Measurements from ENCODE around the gene GLE1.
A peak's percentile ranks its signal among the peaks of the same experiment; 100 is the strongest.

The GLE1 gene

DNA sequence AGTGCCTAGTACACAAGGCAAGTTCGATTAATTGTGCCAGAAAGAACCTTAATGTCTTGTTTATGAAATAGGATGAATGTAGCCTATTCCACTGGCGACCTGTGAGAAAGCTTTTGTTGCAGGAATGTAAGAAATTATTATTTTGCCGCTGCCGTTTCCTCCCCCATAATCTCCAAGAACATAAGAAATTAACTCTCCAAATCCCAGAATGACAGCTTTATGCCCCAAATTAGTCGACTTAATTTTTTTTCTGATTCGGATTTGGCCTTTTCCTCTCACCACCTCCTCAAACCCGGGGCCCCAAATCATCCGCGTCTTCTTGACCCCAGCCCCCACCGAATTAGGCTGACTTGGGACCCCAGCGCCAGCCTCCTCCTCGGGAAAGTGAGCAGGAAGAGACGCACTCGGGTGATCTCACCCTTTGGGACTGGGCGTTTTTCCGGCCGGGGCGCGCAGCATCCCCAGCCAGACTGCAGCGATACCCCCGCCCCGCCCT lies 47.2 kb downstream of the GLE1 start:
- peak overlapping the region; percentile 75 for H3K4me3 ChIP-seq (ENCODE audit: low read depth, low read length)

DNA sequence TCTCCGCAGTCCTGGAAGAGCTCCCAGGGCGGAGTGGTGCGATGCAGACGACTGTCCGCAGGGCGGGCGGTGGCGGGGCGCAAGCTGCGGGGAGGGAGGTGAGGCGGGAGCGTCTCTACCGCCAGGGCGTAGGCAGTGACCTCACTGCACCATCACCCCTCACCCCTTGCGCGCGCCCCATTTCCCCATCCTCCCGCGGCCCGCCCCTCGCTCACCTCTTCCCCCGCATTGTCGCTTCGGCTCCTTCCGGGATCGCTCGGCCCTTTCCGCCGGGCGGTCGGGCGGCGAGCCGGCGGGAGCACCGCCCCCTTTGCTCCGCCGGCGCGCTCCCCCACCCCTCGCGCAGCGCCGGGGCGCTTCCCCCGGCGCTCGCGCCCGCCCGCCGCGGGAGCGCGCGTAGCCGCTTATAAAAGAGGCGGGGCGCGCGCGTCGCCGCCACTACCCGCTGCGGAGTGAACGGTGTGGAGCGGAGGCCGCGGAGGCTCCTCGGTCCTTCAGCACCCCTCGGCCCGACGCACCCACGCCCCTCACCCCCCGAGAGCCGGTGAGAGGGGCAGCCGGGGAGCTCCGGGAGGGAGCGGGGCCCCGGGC lies 47.7 kb downstream of the GLE1 start, which contains the start of gene SPTAN1:
TSS of gene SPTAN1 (plus strand) at position 435 of the 591 bp plus-strand sequence. CDS start 14,154 bp downstream, outside the sequence.
- Histone ChIP-seq H3K27ac (ENCODE audit: low read depth, low read length) (peak within 1 kb of the TSS; percentile 84), H3K27me3 (ENCODE audit: insufficient read depth, low read length) (no peaks in the 10 kb centered on the region), H3K79me2 (ENCODE audit: control insufficient read depth, insufficient read depth, low read length, unreplicated experiment) (peaks cover 48% of the 10 kb centered on the region), H3K4me3 (ENCODE audit: low read depth, low read length) (peak within 1 kb of the TSS; percentile 92), H3K4me1 (ENCODE audit: control insufficient read depth, insufficient read depth, low read length, unreplicated experiment) (peaks cover 54% of the 10 kb centered on the region), H3K36me3 (ENCODE audit: insufficient read depth, low read length) (no peaks in the 10 kb centered on the region), H2AFZ (ENCODE audit: low read length, unreplicated experiment) (peak within 1 kb of the TSS; percentile 75)

More for the DNA sequence above, 47.2 kb downstream of the GLE1 start:
- Histone ChIP-seq H3K4me1 (ENCODE audit: control insufficient read depth, insufficient read depth, low read length, unreplicated experiment) (peaks cover 48% of the 10 kb centered on the region), H2AFZ (ENCODE audit: low read length, unreplicated experiment) (peak overlapping the region; percentile 75), H3K79me2 (ENCODE audit: control insufficient read depth, insufficient read depth, low read length, unreplicated experiment) (peaks cover 42% of the 10 kb centered on the region), H3K36me3 (ENCODE audit: insufficient read depth, low read length) (no peaks in the 10 kb centered on the region), H3K27me3 (ENCODE audit: insufficient read depth, low read length) (no peaks in the 10 kb centered on the region), H3K27ac (ENCODE audit: low read depth, low read length) (peak overlapping the region; percentile 78)

GRCh38 chr9:128552744-128553440 lies 48.4 kb downstream of the GLE1 start:
- peak overlapping the region; percentile 84 for H3K27ac ChIP-seq (ENCODE audit: low read depth, low read length)
- peaks cover 51% of the 10 kb centered on the region for H3K79me2 ChIP-seq (ENCODE audit: control insufficient read depth, insufficient read depth, low read length, unreplicated experiment)
- H3K4me3 ChIP-seq (ENCODE audit: low read depth, low read length): peak overlapping the region; percentile 92
- no peak overlapping the region for H2AFZ ChIP-seq (ENCODE audit: low read length, unreplicated experiment)
- peaks cover 58% of the 10 kb centered on the region for H3K4me1 ChIP-seq (ENCODE audit: control insufficient read depth, insufficient read depth, low read length, unreplicated experiment)
- H3K36me3 ChIP-seq (ENCODE audit: insufficient read depth, low read length): no peaks in the 10 kb centered on the region
- no peaks in the 10 kb centered on the region for H3K27me3 ChIP-seq (ENCODE audit: insufficient read depth, low read length)

GRCh38 chr9:128553728-128554127 lies 49.2 kb downstream of the GLE1 start:
- Histone ChIP-seq H3K4me3 (ENCODE audit: low read depth, low read length) (peak overlapping the region; percentile 92), H3K36me3 (ENCODE audit: insufficient read depth, low read length) (no peaks in the 10 kb centered on the region), H3K79me2 (ENCODE audit: control insufficient read depth, insufficient read depth, low read length, unreplicated experiment) (peaks cover 56% of the 10 kb centered on the region), H3K27ac (ENCODE audit: low read depth, low read length) (peak overlapping the region; percentile 84), H3K27me3 (ENCODE audit: insufficient read depth, low read length) (no peaks in the 10 kb centered on the region), H3K4me1 (ENCODE audit: control insufficient read depth, insufficient read depth, low read length, unreplicated experiment) (peaks cover 67% of the 10 kb centered on the region), H2AFZ (ENCODE audit: low read length, unreplicated experiment) (no peak overlapping the region)

DNA sequence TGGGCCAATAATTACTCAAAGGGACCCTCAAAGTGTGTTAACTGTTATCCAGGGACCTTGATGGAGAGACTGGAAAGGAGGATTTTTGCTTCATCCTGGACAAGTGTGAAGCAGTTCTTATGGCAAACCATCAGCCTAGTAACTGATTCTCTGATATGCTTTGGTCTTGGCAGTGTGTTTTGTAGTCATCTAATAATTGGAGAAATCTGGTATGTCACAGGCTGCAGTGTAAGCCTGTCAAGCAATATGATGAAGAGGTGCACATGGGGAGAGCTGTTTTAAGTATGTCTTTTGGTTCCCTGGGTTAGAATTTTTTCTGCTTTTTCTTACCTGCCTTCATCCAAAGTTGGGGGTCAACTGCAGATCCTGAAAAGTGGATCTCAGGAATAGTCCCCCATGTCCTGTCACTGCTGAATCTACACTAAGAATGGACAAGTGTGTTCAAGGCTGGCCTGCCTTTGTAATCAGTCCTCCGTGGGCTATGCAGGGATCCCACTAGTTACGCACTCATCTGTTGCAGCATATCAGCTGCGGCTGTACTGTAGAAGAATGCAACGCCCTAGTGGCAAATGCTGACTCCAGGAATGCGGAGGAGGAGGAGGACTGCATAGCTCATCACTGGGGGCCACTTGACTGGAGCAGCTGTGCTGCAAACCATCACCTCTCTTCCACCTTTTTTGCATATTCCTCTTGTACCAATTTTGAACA lies 49.8 kb downstream of the GLE1 start:
- Histone ChIP-seq H3K27ac (ENCODE audit: low read depth, low read length) (peak overlapping the region; percentile 84), H3K4me1 (ENCODE audit: control insufficient read depth, insufficient read depth, low read length, unreplicated experiment) (peaks cover 71% of the 10 kb centered on the region), H3K4me3 (ENCODE audit: low read depth, low read length) (peak overlapping the region; percentile 92), H3K27me3 (ENCODE audit: insufficient read depth, low read length) (no peaks in the 10 kb centered on the region), H3K36me3 (ENCODE audit: insufficient read depth, low read length) (no peaks in the 10 kb centered on the region), H3K79me2 (ENCODE audit: control insufficient read depth, insufficient read depth, low read length, unreplicated experiment) (peaks cover 59% of the 10 kb centered on the region), H2AFZ (ENCODE audit: low read length, unreplicated experiment) (no peak overlapping the region)

DNA sequence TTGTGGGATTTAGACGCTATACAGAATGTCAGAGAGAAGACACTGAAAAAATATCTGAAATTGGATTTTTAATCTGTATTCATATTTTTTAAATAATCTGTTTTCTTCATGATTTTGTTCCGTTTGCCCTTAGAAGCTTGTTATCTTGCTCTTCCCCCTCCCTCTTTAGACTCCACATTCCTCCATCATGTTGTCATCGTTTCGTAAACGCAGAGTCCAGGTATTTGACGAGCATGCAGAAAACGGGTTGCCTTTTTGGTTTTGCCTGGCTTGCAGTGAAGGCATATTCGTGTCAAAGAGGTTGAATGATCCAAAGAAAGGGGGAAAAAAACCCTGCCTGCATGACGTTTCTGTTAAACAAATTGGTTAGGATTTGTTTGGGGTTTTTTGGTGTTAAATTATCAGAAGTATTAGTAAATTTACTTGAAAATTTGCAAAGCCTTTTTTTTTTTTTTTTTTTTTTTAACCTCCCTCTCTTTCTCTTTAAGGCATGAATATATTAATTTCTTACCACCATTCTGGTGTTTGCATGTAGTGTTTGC lies 50.7 kb downstream of the GLE1 start:
- H3K4me3 ChIP-seq (ENCODE audit: low read depth, low read length): peak overlapping the region; percentile 92
- no peak overlapping the region for H2AFZ ChIP-seq (ENCODE audit: low read length, unreplicated experiment)
- H3K36me3 ChIP-seq (ENCODE audit: insufficient read depth, low read length): no peaks in the 10 kb centered on the region
- H3K79me2 ChIP-seq (ENCODE audit: control insufficient read depth, insufficient read depth, low read length, unreplicated experiment): peaks cover 65% of the 10 kb centered on the region
- peaks cover 65% of the 10 kb centered on the region for H3K4me1 ChIP-seq (ENCODE audit: control insufficient read depth, insufficient read depth, low read length, unreplicated experiment)
- no peaks in the 10 kb centered on the region for H3K27me3 ChIP-seq (ENCODE audit: insufficient read depth, low read length)
- peak overlapping the region; percentile 84 for H3K27ac ChIP-seq (ENCODE audit: low read depth, low read length)

DNA sequence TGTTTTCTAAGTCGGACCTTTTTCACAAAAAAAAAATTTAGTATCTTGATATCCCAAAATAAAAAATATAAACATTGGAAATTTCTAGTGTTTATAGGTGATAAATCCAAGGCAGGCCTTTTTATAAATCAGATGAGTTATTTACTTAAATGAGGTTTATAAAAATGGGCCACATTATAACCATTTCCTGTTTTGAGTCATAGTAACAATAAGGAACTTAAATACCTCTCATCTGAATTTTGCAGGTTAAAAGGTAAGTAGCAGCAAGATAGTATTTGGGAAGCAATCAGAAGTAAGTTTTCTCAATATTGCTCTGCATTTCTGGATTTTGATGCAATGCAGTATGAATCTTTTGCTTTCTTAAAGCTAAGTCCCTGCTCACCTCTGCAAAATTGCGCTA lies 51.8 kb downstream of the GLE1 start:
- Histone ChIP-seq H3K79me2 (ENCODE audit: control insufficient read depth, insufficient read depth, low read length, unreplicated experiment) (peaks cover 76% of the 10 kb centered on the region), H3K27ac (ENCODE audit: low read depth, low read length) (no peak overlapping the region), H3K27me3 (ENCODE audit: insufficient read depth, low read length) (no peaks in the 10 kb centered on the region), H3K36me3 (ENCODE audit: insufficient read depth, low read length) (no peaks in the 10 kb centered on the region), H3K4me3 (ENCODE audit: low read depth, low read length) (no peak overlapping the region; the same call in 1 of the 2 replicates), H3K4me1 (ENCODE audit: control insufficient read depth, insufficient read depth, low read length, unreplicated experiment) (peaks cover 55% of the 10 kb centered on the region), H2AFZ (ENCODE audit: low read length, unreplicated experiment) (no peak overlapping the region)

DNA sequence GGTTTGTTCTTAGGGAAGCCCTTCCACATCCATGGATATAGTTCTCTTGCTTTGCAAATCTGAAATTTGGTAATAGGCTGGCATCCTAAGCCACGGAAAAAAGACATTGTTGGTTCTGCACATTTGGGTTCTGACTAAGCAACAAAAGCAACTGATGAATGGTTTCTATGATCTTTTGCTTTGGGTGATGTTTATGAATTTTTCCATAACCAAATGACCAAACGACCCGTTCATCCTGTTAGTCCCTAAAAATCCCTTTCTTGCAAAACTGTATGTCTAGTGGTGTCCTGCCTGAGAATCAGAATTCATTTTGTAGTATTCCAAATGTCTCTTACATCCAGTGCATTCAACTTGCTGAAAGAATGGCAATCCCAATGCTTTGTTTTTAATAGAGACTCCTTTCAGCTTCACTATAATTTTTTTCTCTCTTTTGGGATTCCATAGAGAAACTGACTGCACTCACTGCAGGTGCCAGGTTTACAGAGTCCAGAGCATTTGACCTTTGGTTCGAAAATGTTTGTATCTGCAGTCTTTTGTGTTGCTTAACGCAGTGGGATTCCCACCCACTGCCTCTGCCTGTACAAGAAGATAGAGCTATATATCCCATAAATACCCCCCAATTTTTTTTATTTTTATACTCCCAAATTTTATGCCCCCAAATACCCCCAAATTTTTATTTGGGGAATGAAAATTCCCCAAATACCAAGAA lies 52.6 kb downstream of the GLE1 start:
- Histone ChIP-seq H3K36me3 (ENCODE audit: insufficient read depth, low read length) (no peaks in the 10 kb centered on the region), H3K4me3 (ENCODE audit: low read depth, low read length) (no peak overlapping the region; the same call in 1 of the 2 replicates), H3K4me1 (ENCODE audit: control insufficient read depth, insufficient read depth, low read length, unreplicated experiment) (peaks cover 49% of the 10 kb centered on the region), H3K27me3 (ENCODE audit: insufficient read depth, low read length) (no peaks in the 10 kb centered on the region), H3K27ac (ENCODE audit: low read depth, low read length) (peak overlapping the region; percentile 3; the same call in 1 of the 2 replicates), H3K79me2 (ENCODE audit: control insufficient read depth, insufficient read depth, low read length, unreplicated experiment) (peaks cover 82% of the 10 kb centered on the region), H2AFZ (ENCODE audit: low read length, unreplicated experiment) (no peak overlapping the region)

DNA sequence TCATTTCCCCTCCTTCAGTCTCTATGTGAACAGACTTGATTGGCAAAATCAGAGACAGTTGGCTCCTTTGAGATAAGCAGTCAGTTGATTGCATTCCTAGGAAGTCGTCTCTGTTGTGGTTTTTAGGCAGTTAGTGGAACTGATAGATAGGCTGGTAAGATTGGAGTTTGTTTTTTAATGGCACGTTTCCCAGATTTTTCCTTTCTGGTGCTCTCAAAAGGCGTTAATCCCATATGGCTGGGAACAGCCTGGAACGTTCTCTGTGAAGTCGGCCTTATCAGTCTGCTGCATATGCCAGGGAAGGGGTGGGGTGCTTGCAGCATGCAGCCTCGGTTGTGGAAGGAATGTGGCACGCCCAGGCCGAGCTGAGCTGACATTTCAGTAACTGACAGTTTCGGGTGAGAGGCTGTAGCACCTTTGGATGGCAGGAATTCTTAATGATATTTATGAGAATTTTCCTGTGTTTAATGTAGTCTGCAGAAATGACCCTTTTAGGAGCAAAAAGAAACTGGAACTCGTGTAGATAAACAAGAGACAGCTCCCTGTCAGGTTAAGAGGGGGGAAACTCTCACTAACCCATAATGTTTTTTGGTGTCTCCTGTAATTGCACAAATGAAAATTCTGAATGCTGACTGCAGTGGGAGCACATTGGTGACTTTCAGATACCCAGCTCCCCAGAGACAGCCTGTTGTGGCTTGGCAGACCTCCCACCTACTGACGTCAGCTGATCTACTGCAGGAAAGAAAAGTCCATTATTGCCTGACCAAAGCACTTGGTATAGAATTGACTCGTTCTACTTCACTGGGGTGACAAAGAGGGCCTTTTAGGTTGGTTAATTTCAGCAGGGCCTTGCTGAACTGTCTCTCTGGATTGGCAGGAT lies 54.2 kb downstream of the GLE1 start:
- H3K36me3 ChIP-seq (ENCODE audit: insufficient read depth, low read length): no peaks in the 10 kb centered on the region
- peaks cover 82% of the 10 kb centered on the region for H3K79me2 ChIP-seq (ENCODE audit: control insufficient read depth, insufficient read depth, low read length, unreplicated experiment)
- no peak overlapping the region for H2AFZ ChIP-seq (ENCODE audit: low read length, unreplicated experiment)
- H3K27me3 ChIP-seq (ENCODE audit: insufficient read depth, low read length): no peaks in the 10 kb centered on the region
- peaks cover 49% of the 10 kb centered on the region for H3K4me1 ChIP-seq (ENCODE audit: control insufficient read depth, insufficient read depth, low read length, unreplicated experiment)
- H3K27ac ChIP-seq (ENCODE audit: low read depth, low read length): peak overlapping the region; percentile 90
- H3K4me3 ChIP-seq (ENCODE audit: low read depth, low read length): peak overlapping the region; percentile 60

Measured in ACC112 (cell line).